IMR-90 (cell line): Measurements from ENCODE around the gene CXCL12. TPM values are rescaled to one million over a fixed set of nuclear protein-coding genes. Genes with fewer than 3 reads are reported as not detected.

Experiments used
- ATAC-seq: fragments of 200-7000 bp; cut with Tn5 transposase; 2 replicates; pipeline ENCODE4 v1.9.1; 2020; ENCODE audit warnings: low read depth, mild to moderate bottlenecking, moderate library complexity
- BruUV-seq: library from RNA; stranded (reverse); fragments of 400-500 nt; replicated peaks from 2 replicates; lab custom pipeline; 2021; lab: Mats Ljungman, UMichigan
- CTCF ChIA-PET: fragments of 300-600 bp; formaldehyde crosslinking; extraction: SDS; loops from one replicate; lab custom pipeline; 2021; ENCODE audit warnings: antibody characterized with exemption; lab: Yijun Ruan, JAX
- POLR2A ChIA-PET: fragments of 300-600 bp; sonication (Branson Sonifier 250); formaldehyde crosslinking; loops from one replicate; lab custom pipeline; 2022; ENCODE audit warnings: antibody characterized with exemption; ENCODE audit not compliant: unreplicated experiment; lab: Charles Lee
- DNase-seq: peaks from one replicate; pipeline ENCODE4 v3.0.0; 2013
- H2AFZ ChIP-seq: replicated peaks from 2 replicates; pipeline ENCODE3; 2013; ENCODE audit warnings: low read length, mild to moderate bottlenecking; ENCODE audit not compliant: poor library complexity
- H2AK5ac ChIP-seq: 2 replicates; pipeline ENCODE4 v1.6.1; 2013; ENCODE audit warnings: low read depth, low read length, inconsistent platforms
- H2AK9ac ChIP-seq: replicated peaks from 2 replicates; pipeline ENCODE3; 2013; ENCODE audit warnings: mild to moderate bottlenecking, low read depth, low read length, moderate library complexity; ENCODE audit not compliant: poor library complexity
- H2BK120ac ChIP-seq: 2 replicates; pipeline ENCODE4 v1.6.1; 2013; ENCODE audit warnings: low read depth, low read length, inconsistent platforms
- H2BK15ac ChIP-seq: 3 replicates; pipeline ENCODE4 v1.6.1; 2013; ENCODE audit warnings: low read depth, low read length, inconsistent platforms
- H2BK20ac ChIP-seq: 2 replicates; pipeline ENCODE4 v1.6.1; 2013; ENCODE audit warnings: low read depth, mild to moderate bottlenecking, inconsistent platforms, low read length, moderate library complexity
- H2BK5ac ChIP-seq: 2 replicates; pipeline ENCODE4 v1.6.1; 2013; ENCODE audit warnings: mild to moderate bottlenecking, low read depth, low read length, inconsistent platforms; ENCODE audit not compliant: poor library complexity, severe bottlenecking
- H3K14ac ChIP-seq: replicated peaks from 2 replicates; pipeline ENCODE4 v1.6.1; 2013; ENCODE audit warnings: low read depth, low read length, inconsistent platforms
- H3K18ac ChIP-seq: 2 replicates; pipeline ENCODE4 v1.6.1; 2013; ENCODE audit warnings: low read depth, low read length, control low read depth
- H3K23ac ChIP-seq: 2 replicates; pipeline ENCODE4 v1.6.1; 2013; ENCODE audit warnings: low read depth, low read length, inconsistent platforms
- H3K27ac ChIP-seq: 2 replicates; pipeline ENCODE4 v1.5.1; 2013; ENCODE audit warnings: mild to moderate bottlenecking, control low read depth, low read length; ENCODE audit not compliant: insufficient read depth
- H3K27me3 ChIP-seq: 2 replicates; pipeline ENCODE4 v1.6.1; 2013; ENCODE audit warnings: low read length; ENCODE audit not compliant: control insufficient read depth, insufficient read depth
- H3K36me3 ChIP-seq: 2 replicates; pipeline ENCODE4 v1.6.1; 2013; ENCODE audit warnings: low read length, mixed read lengths; ENCODE audit not compliant: control insufficient read depth, insufficient read depth
- H3K4ac ChIP-seq: 2 replicates; pipeline ENCODE4 v1.6.1; 2013; ENCODE audit warnings: low read depth, low read length, inconsistent platforms
- H3K4me1 ChIP-seq: 2 replicates; pipeline ENCODE4 v1.6.1; 2013; ENCODE audit warnings: low read length, mixed read lengths; ENCODE audit not compliant: control insufficient read depth, insufficient read depth
- H3K4me2 ChIP-seq: 2 replicates; pipeline ENCODE4 v1.6.1; 2013; ENCODE audit warnings: low read depth, mild to moderate bottlenecking, control low read depth, low read length, moderate library complexity
- H3K4me3 ChIP-seq: 2 replicates; pipeline ENCODE4 v1.5.1; 2013; ENCODE audit warnings: low read depth, mild to moderate bottlenecking, control low read depth, low read length, moderate library complexity; ENCODE audit not compliant: insufficient read depth
- H3K56ac ChIP-seq: 2 replicates; pipeline ENCODE4 v1.6.1; 2013; ENCODE audit warnings: low read length, inconsistent platforms; ENCODE audit not compliant: insufficient read depth; ENCODE audit errors: extremely low read depth
- H3K79me1 ChIP-seq, 2 experiments: 2 replicates each; pipeline ENCODE4 v1.6.1; 2013; ENCODE audit warnings: low read length in 2 of 2, inconsistent platforms in 1 of 2, low read depth in 1 of 2
- H3K9ac ChIP-seq: 2 replicates; pipeline ENCODE4 v1.6.1; 2013; ENCODE audit warnings: low read depth, low read length, control low read depth
- H3K9me1 ChIP-seq: 2 replicates; pipeline ENCODE4 v1.6.1; 2013; ENCODE audit warnings: low read length, inconsistent platforms; ENCODE audit not compliant: insufficient read depth
- H3K9me3 ChIP-seq: 2 replicates; pipeline ENCODE4 v1.6.1; 2013; ENCODE audit warnings: low read length; ENCODE audit not compliant: control insufficient read depth, insufficient read depth
- H4K20me1 ChIP-seq: 2 replicates; pipeline ENCODE4 v1.6.1; 2013; ENCODE audit warnings: low read length, inconsistent platforms; ENCODE audit not compliant: insufficient read depth
- H4K5ac ChIP-seq: 2 replicates; pipeline ENCODE4 v1.6.1; 2013; ENCODE audit warnings: mild to moderate bottlenecking, low read depth, low read length, control low read depth
- H4K8ac ChIP-seq, 2 experiments: 2 replicates each; pipeline ENCODE4 v1.6.1; 2013; ENCODE audit warnings: low read depth in 2 of 2, low read length in 2 of 2, control low read depth in 1 of 2, inconsistent platforms in 1 of 2
- H4K91ac ChIP-seq: 2 replicates; pipeline ENCODE4 v1.6.1; 2013; ENCODE audit warnings: low read depth, low read length, inconsistent platforms; ENCODE audit not compliant: insufficient read depth
- CEBPB ChIP-seq: IDR thresholded peaks from 2 replicates; pipeline ENCODE4 v1.6.1; 2012; ENCODE audit warnings: low read depth, low read length, improper control_type of control experiment
- POLR2A ChIP-seq: IDR thresholded peaks from 2 replicates; pipeline ENCODE4 v1.6.1; 2012; ENCODE audit warnings: mild to moderate bottlenecking, low read depth, low read length
- WGBS, 2 experiments: methylation state at CpG; one replicate each; pipeline versions ENCODE4 v1.1.5 to v1.1.7; 2013; ENCODE audit warnings: missing lambda C conversion rate in 2 of 2; ENCODE audit not compliant: insufficient read length in 1 of 2; ENCODE audit errors: extremely low coverage in 2 of 2; 5-methylcytosine and 5-hydroxymethylcytosine counted together
- dilution Hi-C: fragments of 300-500 bp; cut with HindIII; formaldehyde crosslinking; loops from one replicate; pipeline ENCODE4 v1.14.3; 2018; ENCODE audit warnings: low sequenced_read_pairs; ENCODE audit not compliant: unreplicated experiment
- in situ Hi-C: fragments of 300-500 bp; cut with MboI; formaldehyde crosslinking; loops from 3 replicates; pipeline ENCODE4 v1.14.3; 2019; ENCODE audit warnings: low sequenced_read_pairs, inconsistent platforms, mixed read lengths
- intact Hi-C: fragments of 100-400 bp; cut with micrococcal nuclease; formaldehyde crosslinking; loops from 2 replicates; pipeline ENCODE4 v1.10.0; 2022
- polyA plus RNA-seq, 3 experiments: library from polyadenylated mRNA; depleted of rRNA; stranded (reverse); fragments of >200 nt; gene quantifications; 2 replicates each; pipeline ENCODE4 v1.2.3, GENCODE V29; 2012; ENCODE audit warnings: low replicate concordance in 1 of 3
- total RNA-seq: library from RNA; depleted of rRNA; stranded (reverse); fragments of >200 nt; gene quantifications from 2 replicates; pipeline ENCODE4 v1.2.3, GENCODE V29; 2012
- TF ChIP-seq, protein P1 (sequence below): conservative IDR thresholded peaks from 2 replicates; pipeline ENCODE4 v1.5.1; 2012; ENCODE audit warnings: mild to moderate bottlenecking, low read depth, low read length, improper control_type of control experiment

CXCL12 gene
- total and polyA plus RNA-seq, 2 of the 4 experiments (the other 2 are of a cell fraction): 15.8 to 80.7 TPM

DNA sequence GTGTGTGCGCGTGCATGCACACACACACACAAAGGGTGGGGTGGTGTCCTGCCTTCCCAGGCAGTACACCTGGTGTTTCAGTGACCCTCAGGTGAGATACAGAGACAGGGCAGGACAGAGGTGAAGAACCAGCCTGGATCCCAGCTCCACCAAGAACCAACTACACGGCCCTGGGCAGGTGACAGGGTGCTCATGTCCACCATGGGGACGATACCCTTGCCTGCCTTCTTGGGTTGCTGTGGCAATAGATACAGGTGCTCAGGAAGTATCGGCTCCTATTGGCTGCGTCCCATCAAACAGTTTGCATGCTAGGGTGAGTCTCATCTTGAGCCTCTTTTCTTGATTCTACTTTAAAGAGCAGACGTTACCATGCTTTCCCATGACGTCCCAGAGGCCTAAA, 33.7 kb upstream of the CXCL12 start:
- no peak overlapping the region for H3K4me2 ChIP-seq
- ChIA-PET POLR2A (no interaction called here), CTCF (no interaction called here)
- no peak for ATAC-seq
- no peak overlapping the region for H3K14ac ChIP-seq
- H2AK5ac ChIP-seq: no peak overlapping the region
- dilution Hi-C loops (no loop called here), intact Hi-C loops (no loop called here), in situ Hi-C loops (no loop called here)
- no peak overlapping the region for H4K91ac ChIP-seq
- H3K27me3 ChIP-seq: peaks cover 53% of the 10 kb centered on the region
- no peak overlapping the region for H3K56ac ChIP-seq
- H3K4ac ChIP-seq: no peak overlapping the region
- no peaks in the 10 kb centered on the region for H3K9me3 ChIP-seq
- H3K9me1 ChIP-seq: no peaks in the 10 kb centered on the region
- H3K9ac ChIP-seq: no peak overlapping the region
- H4K20me1 ChIP-seq: no peaks in the 10 kb centered on the region
- H2AFZ ChIP-seq: no peak overlapping the region
- no peak overlapping the region for H3K4me3 ChIP-seq
- no peak overlapping the region for H2BK5ac ChIP-seq
- H4K8ac ChIP-seq: no peak overlapping the region
- DNase-seq: no peak
- no peaks in the 10 kb centered on the region for H3K36me3 ChIP-seq
- H3K27ac ChIP-seq: no peak overlapping the region
- H2BK120ac ChIP-seq: no peak overlapping the region
- H3K23ac ChIP-seq: no peak overlapping the region
- no peak overlapping the region for H2AK9ac ChIP-seq
- BruUV-seq: no TSS peak
- 79% methylated on average over 3 of the region's 8 CpGs; no CpG with 5 or more reads in 1 of the 2 experiments for WGBS, 2 experiments
- no peak overlapping the region for H4K5ac ChIP-seq
- peaks cover 2% of the 10 kb centered on the region; the same call in 1 of the 2 replicates for H3K4me1 ChIP-seq
- H3K79me1 ChIP-seq: no peaks in the 10 kb centered on the region
- H3K18ac ChIP-seq: no peak overlapping the region
- no peak overlapping the region for H2BK20ac ChIP-seq
- TF ChIP-seq, protein P1, sequence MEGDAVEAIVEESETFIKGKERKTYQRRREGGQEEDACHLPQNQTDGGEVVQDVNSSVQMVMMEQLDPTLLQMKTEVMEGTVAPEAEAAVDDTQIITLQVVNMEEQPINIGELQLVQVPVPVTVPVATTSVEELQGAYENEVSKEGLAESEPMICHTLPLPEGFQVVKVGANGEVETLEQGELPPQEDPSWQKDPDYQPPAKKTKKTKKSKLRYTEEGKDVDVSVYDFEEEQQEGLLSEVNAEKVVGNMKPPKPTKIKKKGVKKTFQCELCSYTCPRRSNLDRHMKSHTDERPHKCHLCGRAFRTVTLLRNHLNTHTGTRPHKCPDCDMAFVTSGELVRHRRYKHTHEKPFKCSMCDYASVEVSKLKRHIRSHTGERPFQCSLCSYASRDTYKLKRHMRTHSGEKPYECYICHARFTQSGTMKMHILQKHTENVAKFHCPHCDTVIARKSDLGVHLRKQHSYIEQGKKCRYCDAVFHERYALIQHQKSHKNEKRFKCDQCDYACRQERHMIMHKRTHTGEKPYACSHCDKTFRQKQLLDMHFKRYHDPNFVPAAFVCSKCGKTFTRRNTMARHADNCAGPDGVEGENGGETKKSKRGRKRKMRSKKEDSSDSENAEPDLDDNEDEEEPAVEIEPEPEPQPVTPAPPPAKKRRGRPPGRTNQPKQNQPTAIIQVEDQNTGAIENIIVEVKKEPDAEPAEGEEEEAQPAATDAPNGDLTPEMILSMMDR: no peak
- TF ChIP-seq CEBPB (no peak), POLR2A (no peak)
- H2BK15ac ChIP-seq: no peak overlapping the region
